Measurements from ENCODE around the gene ABITRAM.
"Not testable (repeated sequence)": the region's sequence is repeated elsewhere in the genome, so short reads cannot be mapped to it uniquely, and the experiment has no call there.

DNA sequence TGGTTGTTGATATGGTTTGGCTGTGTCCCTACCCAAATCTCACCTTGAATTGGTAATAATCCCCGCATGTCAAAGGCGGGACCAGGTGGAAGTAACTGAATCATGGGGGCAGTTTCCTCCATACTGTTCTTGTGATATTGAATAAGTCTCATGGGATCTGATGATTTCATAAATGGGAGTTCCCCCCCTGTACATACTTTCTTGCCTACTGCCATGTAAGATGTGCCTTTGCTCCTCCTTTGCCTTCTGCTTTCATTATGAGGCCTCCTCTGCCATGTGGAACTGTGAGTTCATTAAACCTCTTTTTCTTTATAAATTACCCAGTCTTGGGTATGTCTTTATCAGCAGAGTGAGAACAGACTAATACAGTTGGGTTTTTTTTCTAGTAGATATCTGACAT is 37.2 kb downstream of the ABITRAM start:
- TF ChIP-seq CTCF (conservative IDR thresholded peaks at IDR 0.05; ENCODE audit: low read depth in 2 of 2); POLR2AphosphoS5 (IDR thresholded peaks at IDR 0.05; ENCODE audit: low read depth); EZH2 (IDR thresholded peaks at IDR 0.05; ENCODE audit: low read depth, unreplicated experiment); REST (IDR thresholded peaks at IDR 0.05; ENCODE audit: unreplicated experiment); CREB1 (CRISPR knock-in tag; IDR thresholded peaks at IDR 0.05; ENCODE audit: low read depth); NANOG (IDR thresholded peaks at IDR 0.05; ENCODE audit: borderline replicate concordance): not testable (repeated sequence)
